GM23338 (cell line): ENCODE measurements around the gene TRAPPC2. TPM values are rescaled to one million over a fixed set of nuclear protein-coding genes. Genes with fewer than 3 reads are reported as not detected.

Experiments used
- ATAC-seq: fragments of 200-7000 bp; cut with Tn5 transposase; 3 replicates; pipeline ENCODE4 v1.9.1; 2020
- DNase-seq: peaks from one replicate; pipeline ENCODE4 v3.0.0-alpha.2; 2015; ENCODE audit warnings: low spot score
- H2AFZ ChIP-seq: fragments of 200-600 bp; sonication (generic); 2 replicates; pipeline ENCODE4 v1.8.0; 2016; ENCODE audit warnings: antibody characterized with exemption, mild to moderate bottlenecking, moderate library complexity
- H3F3A ChIP-seq: fragments of 200-600 bp; sonication (generic); replicated peaks from 2 replicates; pipeline ENCODE4 v1.8.0; 2017; ENCODE audit warnings: antibody characterized with exemption, mixed run types, low read depth
- H3K27ac ChIP-seq: fragments of 200-600 bp; sonication (generic); 2 replicates; pipeline ENCODE4 v1.6.1; 2016; ENCODE audit warnings: low read depth
- H3K27me3 ChIP-seq: fragments of 200-600 bp; sonication (generic); 2 replicates; pipeline ENCODE4 v1.8.0; 2016; ENCODE audit warnings: mild to moderate bottlenecking, mixed run types, moderate library complexity; ENCODE audit not compliant: insufficient read depth
- H3K36me3 ChIP-seq: fragments of 200-600 bp; sonication (generic); 2 replicates; pipeline ENCODE4 v1.8.0; 2016; ENCODE audit warnings: mild to moderate bottlenecking; ENCODE audit not compliant: insufficient read depth
- H3K4me1 ChIP-seq: fragments of 200-600 bp; sonication (generic); 2 replicates; pipeline ENCODE4 v1.8.0; 2016; ENCODE audit warnings: mild to moderate bottlenecking, moderate library complexity; ENCODE audit not compliant: insufficient read depth
- H3K4me2 ChIP-seq: fragments of 200-600 bp; sonication (generic); 2 replicates; pipeline ENCODE4 v1.7.1; 2017; ENCODE audit warnings: mixed run types
- H3K4me3 ChIP-seq: fragments of 200-600 bp; sonication (generic); 2 replicates; pipeline ENCODE4 v1.6.1; 2016; ENCODE audit warnings: mixed run types
- H3K79me2 ChIP-seq: fragments of 200-600 bp; sonication (generic); replicated peaks from 2 replicates; pipeline ENCODE4 v1.8.0; 2017; ENCODE audit warnings: mild to moderate bottlenecking; ENCODE audit not compliant: insufficient read depth
- H3K9me2 ChIP-seq: fragments of 200-600 bp; sonication (generic); 2 replicates; pipeline ENCODE4 v1.8.0; 2017; ENCODE audit not compliant: insufficient read depth
- H4K20me1 ChIP-seq: fragments of 200-600 bp; sonication (generic); replicated peaks from 2 replicates; pipeline ENCODE4 v1.8.0; 2017; ENCODE audit warnings: mild to moderate bottlenecking; ENCODE audit not compliant: insufficient read depth
- H3K27ac Mint-ChIP-seq: 2 replicates; pipeline ENCODE4 v1.8.0; 2020; ENCODE audit warnings: inconsistent platforms, mild to moderate bottlenecking, moderate library complexity, mixed read lengths
- H3K27me3 Mint-ChIP-seq: 3 replicates; pipeline ENCODE4 v1.8.0; 2022; ENCODE audit warnings: low read depth, mild to moderate bottlenecking, moderate library complexity, mixed read lengths, inconsistent platforms; ENCODE audit not compliant: insufficient read depth, poor library complexity
- H3K36me3 Mint-ChIP-seq: 3 replicates; pipeline ENCODE4 v1.8.0; 2021; ENCODE audit warnings: low read depth, mild to moderate bottlenecking, inconsistent platforms, moderate library complexity, mixed read lengths
- H3K4me1 Mint-ChIP-seq: 3 replicates; pipeline ENCODE4 v1.8.0; 2020; ENCODE audit warnings: mild to moderate bottlenecking, inconsistent platforms, mixed read lengths
- H3K4me3 Mint-ChIP-seq: 3 replicates; pipeline ENCODE4 v1.8.0; 2021; ENCODE audit warnings: moderate library complexity, mild to moderate bottlenecking, inconsistent platforms, mixed read lengths
- H3K9me3 Mint-ChIP-seq: 3 replicates; pipeline ENCODE4 v1.8.0; 2020; ENCODE audit warnings: moderate library complexity, mild to moderate bottlenecking, inconsistent platforms, mixed read lengths
- EZH2 ChIP-seq: fragments of 200-600 bp; sonication (generic); IDR thresholded peaks from one replicate; pipeline ENCODE4 v1.8.0; 2017; ENCODE audit warnings: antibody characterized with exemption, mild to moderate bottlenecking, low read depth; ENCODE audit not compliant: unreplicated experiment
- EZH2phosphoT487 ChIP-seq: fragments of 200-600 bp; sonication (generic); IDR thresholded peaks from one replicate; pipeline ENCODE4 v1.8.1; 2018; ENCODE audit warnings: antibody characterized with exemption; ENCODE audit not compliant: unreplicated experiment
- JUNB ChIP-seq: IDR thresholded peaks from one replicate; pipeline ENCODE4 v1.6.1; 2016; ENCODE audit warnings: antibody characterized with exemption; ENCODE audit not compliant: unreplicated experiment
- NANOG ChIP-seq: IDR thresholded peaks from 2 replicates; pipeline ENCODE4 v1.6.1; 2016; ENCODE audit warnings: antibody characterized with exemption, borderline replicate concordance
- POLR2AphosphoS5 ChIP-seq: IDR thresholded peaks from 2 replicates; pipeline ENCODE4 v1.6.1; 2016; ENCODE audit warnings: antibody characterized with exemption, low read depth
- ZNF114 ChIP-seq: fragments of 250-450 bp; sonication (Bioruptor Pico); IDR thresholded peaks from 2 replicates; pipeline ENCODE4 v1.5.0; 2020; ENCODE audit warnings: mild to moderate bottlenecking, moderate library complexity
- ZNF331 ChIP-seq: fragments of 250-450 bp; sonication (Bioruptor Pico); IDR thresholded peaks from 2 replicates; pipeline ENCODE4 v1.5.0; 2020; ENCODE audit warnings: low read depth, mild to moderate bottlenecking, moderate library complexity
- polyA plus RNA-seq: library from polyadenylated mRNA; unstranded; fragments of >200 nt; fragmentation: Nextera tagmentation; extraction: Ambion mirVana; gene quantifications from 2 replicates; pipeline ENCODE4 v1.2.1, GENCODE V29; 2016
- total RNA-seq: library from RNA; depleted of rRNA; stranded (reverse); fragments of >200 nt; shearing (Covaris generic); gene quantifications from 2 replicates; pipeline ENCODE4 v1.2.3, GENCODE V29; 2014
- TF ChIP-seq, protein P1 (sequence below): fragments of 250-450 bp; sonication (Bioruptor Pico); IDR thresholded peaks from 2 replicates; pipeline ENCODE4 v1.5.0; 2020; ENCODE audit warnings: mild to moderate bottlenecking, moderate library complexity
- TF ChIP-seq, protein P2 (sequence below): IDR thresholded peaks from one replicate; pipeline ENCODE4 v1.6.1; 2018; ENCODE audit warnings: antibody characterized with exemption; ENCODE audit not compliant: unreplicated experiment

The TRAPPC2 gene
- total and polyA plus RNA-seq, 2 experiments from 2014 or later: 11.7 to 14.6 TPM

DNA sequence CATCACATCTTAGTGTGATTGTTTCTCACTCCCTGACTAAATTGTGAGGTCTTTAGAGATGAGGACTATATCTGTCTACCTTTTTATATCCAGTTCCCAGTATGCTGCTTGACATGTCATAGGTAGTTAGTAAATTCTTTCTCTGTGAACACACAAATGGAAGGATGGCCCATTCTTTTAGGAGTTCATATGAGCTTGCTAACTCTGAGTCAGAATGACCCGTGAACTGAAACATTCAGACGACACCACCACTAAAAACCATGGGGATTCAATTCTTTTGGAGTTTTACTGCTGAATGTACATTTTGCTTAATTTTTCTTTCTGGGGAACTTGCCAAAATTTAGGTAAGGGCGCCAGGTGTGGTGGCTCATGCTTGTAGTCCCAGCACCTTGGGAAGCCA lies 14.1 kb upstream of the TRAPPC2 start:
- H3K36me3 ChIP-seq: 0 out of 2 replicates have a peak, but pooled peaks cover 7% of the 10 kb centered on the region

More for the DNA sequence above, 14.1 kb upstream of the TRAPPC2 start:
- Mint-ChIP-seq H3K4me1 (no peaks in the 10 kb centered on the region), H3K4me3 (no peak overlapping the region), H3K27ac (no peak overlapping the region), H3K9me3 (no peaks in the 10 kb centered on the region), H3K27me3 (no peaks in the 10 kb centered on the region), H3K36me3 (peaks cover 67% of the 10 kb centered on the region)
- no peak overlapping the region for H2AFZ ChIP-seq
- no peak overlapping the region for H3K27ac ChIP-seq
- no peaks in the 10 kb centered on the region for H3K27me3 ChIP-seq
- no peaks in the 10 kb centered on the region for H3K9me2 ChIP-seq
- no peaks in the 10 kb centered on the region for H3K4me1 ChIP-seq
- ATAC-seq: no peak
- no peak for TF ChIP-seq NANOG
- TF ChIP-seq, protein P1, sequence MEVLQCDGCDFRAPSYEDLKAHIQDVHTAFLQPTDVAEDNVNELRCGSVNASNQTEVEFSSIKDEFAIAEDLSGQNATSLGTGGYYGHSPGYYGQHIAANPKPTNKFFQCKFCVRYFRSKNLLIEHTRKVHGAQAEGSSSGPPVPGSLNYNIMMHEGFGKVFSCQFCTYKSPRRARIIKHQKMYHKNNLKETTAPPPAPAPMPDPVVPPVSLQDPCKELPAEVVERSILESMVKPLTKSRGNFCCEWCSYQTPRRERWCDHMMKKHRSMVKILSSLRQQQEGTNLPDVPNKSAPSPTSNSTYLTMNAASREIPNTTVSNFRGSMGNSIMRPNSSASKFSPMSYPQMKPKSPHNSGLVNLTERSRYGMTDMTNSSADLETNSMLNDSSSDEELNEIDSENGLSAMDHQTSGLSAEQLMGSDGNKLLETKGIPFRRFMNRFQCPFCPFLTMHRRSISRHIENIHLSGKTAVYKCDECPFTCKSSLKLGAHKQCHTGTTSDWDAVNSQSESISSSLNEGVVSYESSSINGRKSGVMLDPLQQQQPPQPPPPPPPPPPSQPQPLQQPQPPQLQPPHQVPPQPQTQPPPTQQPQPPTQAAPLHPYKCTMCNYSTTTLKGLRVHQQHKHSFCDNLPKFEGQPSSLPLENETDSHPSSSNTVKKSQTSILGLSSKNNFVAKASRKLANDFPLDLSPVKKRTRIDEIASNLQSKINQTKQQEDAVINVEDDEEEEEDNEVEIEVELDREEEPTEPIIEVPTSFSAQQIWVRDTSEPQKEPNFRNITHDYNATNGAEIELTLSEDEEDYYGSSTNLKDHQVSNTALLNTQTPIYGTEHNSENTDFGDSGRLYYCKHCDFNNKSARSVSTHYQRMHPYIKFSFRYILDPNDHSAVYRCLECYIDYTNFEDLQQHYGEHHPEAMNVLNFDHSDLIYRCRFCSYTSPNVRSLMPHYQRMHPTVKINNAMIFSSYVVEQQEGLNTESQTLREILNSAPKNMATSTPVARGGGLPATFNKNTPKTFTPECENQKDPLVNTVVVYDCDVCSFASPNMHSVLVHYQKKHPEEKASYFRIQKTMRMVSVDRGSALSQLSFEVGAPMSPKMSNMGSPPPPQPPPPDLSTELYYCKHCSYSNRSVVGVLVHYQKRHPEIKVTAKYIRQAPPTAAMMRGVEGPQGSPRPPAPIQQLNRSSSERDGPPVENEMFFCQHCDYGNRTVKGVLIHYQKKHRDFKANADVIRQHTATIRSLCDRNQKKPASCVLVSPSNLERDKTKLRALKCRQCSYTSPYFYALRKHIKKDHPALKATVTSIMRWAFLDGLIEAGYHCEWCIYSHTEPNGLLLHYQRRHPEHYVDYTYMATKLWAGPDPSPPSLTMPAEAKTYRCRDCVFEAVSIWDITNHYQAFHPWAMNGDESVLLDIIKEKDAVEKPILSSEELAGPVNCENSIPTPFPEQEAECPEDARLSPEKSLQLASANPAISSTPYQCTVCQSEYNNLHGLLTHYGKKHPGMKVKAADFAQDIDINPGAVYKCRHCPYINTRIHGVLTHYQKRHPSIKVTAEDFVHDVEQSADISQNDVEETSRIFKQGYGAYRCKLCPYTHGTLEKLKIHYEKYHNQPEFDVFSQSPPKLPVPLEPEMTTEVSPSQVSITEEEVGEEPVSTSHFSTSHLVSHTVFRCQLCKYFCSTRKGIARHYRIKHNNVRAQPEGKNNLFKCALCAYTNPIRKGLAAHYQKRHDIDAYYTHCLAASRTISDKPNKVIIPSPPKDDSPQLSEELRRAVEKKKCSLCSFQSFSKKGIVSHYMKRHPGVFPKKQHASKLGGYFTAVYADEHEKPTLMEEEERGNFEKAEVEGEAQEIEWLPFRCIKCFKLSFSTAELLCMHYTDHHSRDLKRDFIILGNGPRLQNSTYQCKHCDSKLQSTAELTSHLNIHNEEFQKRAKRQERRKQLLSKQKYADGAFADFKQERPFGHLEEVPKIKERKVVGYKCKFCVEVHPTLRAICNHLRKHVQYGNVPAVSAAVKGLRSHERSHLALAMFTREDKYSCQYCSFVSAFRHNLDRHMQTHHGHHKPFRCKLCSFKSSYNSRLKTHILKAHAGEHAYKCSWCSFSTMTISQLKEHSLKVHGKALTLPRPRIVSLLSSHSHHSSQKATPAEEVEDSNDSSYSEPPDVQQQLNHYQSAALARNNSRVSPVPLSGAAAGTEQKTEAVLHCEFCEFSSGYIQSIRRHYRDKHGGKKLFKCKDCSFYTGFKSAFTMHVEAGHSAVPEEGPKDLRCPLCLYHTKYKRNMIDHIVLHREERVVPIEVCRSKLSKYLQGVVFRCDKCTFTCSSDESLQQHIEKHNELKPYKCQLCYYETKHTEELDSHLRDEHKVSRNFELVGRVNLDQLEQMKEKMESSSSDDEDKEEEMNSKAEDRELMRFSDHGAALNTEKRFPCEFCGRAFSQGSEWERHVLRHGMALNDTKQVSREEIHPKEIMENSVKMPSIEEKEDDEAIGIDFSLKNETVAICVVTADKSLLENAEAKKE: no peak
- TF ChIP-seq JUNB: no peak
- no peak for TF ChIP-seq EZH2phosphoT487
- TF ChIP-seq POLR2AphosphoS5: no peak
- TF ChIP-seq ZNF114 (CRISPR knock-in tag): no peak
- TF ChIP-seq ZNF331 (CRISPR knock-in tag): no peak
- TF ChIP-seq EZH2: no peak
- TF ChIP-seq, protein P2, sequence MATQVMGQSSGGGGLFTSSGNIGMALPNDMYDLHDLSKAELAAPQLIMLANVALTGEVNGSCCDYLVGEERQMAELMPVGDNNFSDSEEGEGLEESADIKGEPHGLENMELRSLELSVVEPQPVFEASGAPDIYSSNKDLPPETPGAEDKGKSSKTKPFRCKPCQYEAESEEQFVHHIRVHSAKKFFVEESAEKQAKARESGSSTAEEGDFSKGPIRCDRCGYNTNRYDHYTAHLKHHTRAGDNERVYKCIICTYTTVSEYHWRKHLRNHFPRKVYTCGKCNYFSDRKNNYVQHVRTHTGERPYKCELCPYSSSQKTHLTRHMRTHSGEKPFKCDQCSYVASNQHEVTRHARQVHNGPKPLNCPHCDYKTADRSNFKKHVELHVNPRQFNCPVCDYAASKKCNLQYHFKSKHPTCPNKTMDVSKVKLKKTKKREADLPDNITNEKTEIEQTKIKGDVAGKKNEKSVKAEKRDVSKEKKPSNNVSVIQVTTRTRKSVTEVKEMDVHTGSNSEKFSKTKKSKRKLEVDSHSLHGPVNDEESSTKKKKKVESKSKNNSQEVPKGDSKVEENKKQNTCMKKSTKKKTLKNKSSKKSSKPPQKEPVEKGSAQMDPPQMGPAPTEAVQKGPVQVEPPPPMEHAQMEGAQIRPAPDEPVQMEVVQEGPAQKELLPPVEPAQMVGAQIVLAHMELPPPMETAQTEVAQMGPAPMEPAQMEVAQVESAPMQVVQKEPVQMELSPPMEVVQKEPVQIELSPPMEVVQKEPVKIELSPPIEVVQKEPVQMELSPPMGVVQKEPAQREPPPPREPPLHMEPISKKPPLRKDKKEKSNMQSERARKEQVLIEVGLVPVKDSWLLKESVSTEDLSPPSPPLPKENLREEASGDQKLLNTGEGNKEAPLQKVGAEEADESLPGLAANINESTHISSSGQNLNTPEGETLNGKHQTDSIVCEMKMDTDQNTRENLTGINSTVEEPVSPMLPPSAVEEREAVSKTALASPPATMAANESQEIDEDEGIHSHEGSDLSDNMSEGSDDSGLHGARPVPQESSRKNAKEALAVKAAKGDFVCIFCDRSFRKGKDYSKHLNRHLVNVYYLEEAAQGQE: no peak
- H4K20me1 ChIP-seq: no peaks in the 10 kb centered on the region
- H3K79me2 ChIP-seq: no peaks in the 10 kb centered on the region
- H3F3A ChIP-seq: no peaks in the 10 kb centered on the region
- H3K4me3 ChIP-seq: no peak overlapping the region
- DNase-seq: no peak
- no peak overlapping the region for H3K4me2 ChIP-seq
